PC-9 (cell line): Measurements from ENCODE around the gene PGP.

Experiments
- CTCF ChIP-seq: fragments of 200-600 bp; sonication (generic); conservative IDR thresholded peaks from 2 replicates; pipeline ENCODE4 v1.6.1; 2017; ENCODE audit warnings: mixed run types, antibody characterized with exemption, mild to moderate bottlenecking, moderate library complexity
- EZH2 ChIP-seq: fragments of 200-600 bp; sonication (generic); IDR thresholded peaks from 2 replicates; pipeline ENCODE4 v1.8.0; 2017; ENCODE audit warnings: antibody characterized with exemption, low read depth

GRCh38 chr16:2207872-2208271 lies 6.8 kb downstream of the PGP start:
- TF ChIP-seq EZH2 (no peak), CTCF (no peak)
